HL-60 (cell line): ENCODE measurements around the gene FHDC1.

Experiments
- DNase-seq, 2 experiments: peaks; one replicate each; pipeline ENCODE4 v3.0.0-alpha.2; 2010 to 2020; ENCODE audit warnings: low read depth in 1 of 2, low spot score in 1 of 2
- H3K27ac ChIP-seq: fragments of 250-450 bp; sonication (Bioruptor Pico); replicated peaks from 2 replicates; pipeline ENCODE4 v1.5.1; 2020; ENCODE audit warnings: mild to moderate bottlenecking, moderate library complexity
- H3K27me3 ChIP-seq: fragments of 250-450 bp; sonication (Bioruptor Pico); 2 replicates; pipeline ENCODE4 v1.5.1; 2021; ENCODE audit warnings: mild to moderate bottlenecking, moderate library complexity; ENCODE audit not compliant: insufficient read depth, poor library complexity, severe bottlenecking
- H3K4me3 ChIP-seq: replicated peaks from 2 replicates; pipeline ENCODE4 v1.5.1; 2011; ENCODE audit warnings: mild to moderate bottlenecking, control low read depth, low read length; ENCODE audit not compliant: insufficient read depth
- CTCF ChIP-seq: IDR thresholded peaks from one replicate; pipeline ENCODE4 v1.5.1; 2011; ENCODE audit warnings: low read length, control low read depth, inconsistent platforms; ENCODE audit not compliant: insufficient read depth
- GABPA ChIP-seq: IDR thresholded peaks from 2 replicates; pipeline ENCODE4 v1.6.1; 2012; ENCODE audit warnings: low read depth
- POLR2AphosphoS5 ChIP-seq: IDR thresholded peaks from 2 replicates; pipeline ENCODE4 v1.6.1; 2012; ENCODE audit warnings: low read depth
- REST ChIP-seq: IDR thresholded peaks from 2 replicates; pipeline ENCODE4 v1.6.1; 2012; ENCODE audit warnings: low read depth; ENCODE audit not compliant: insufficient replicate concordance
- SPI1 ChIP-seq: IDR thresholded peaks from 2 replicates; pipeline ENCODE4 v1.6.1; 2012; ENCODE audit warnings: low read depth, mild to moderate bottlenecking, borderline replicate concordance

Gene FHDC1

GRCh38 chr4:153023692-153024394, 87.7 kb downstream of the FHDC1 start:
- no peaks in the 10 kb centered on the region for H3K27me3 ChIP-seq
- TF ChIP-seq GABPA (no peak), SPI1 (peak; percentile 88), REST (no peak)
- no peak overlapping the region for H3K4me3 ChIP-seq
- peak; percentile 47 to 71 for DNase-seq
- H3K27ac ChIP-seq: peak overlapping the region; percentile 53

- TF ChIP-seq REST: no peak
- TF ChIP-seq POLR2AphosphoS5: no peak
- no peak for TF ChIP-seq CTCF
- TF ChIP-seq SPI1: no peak
- no peak for TF ChIP-seq GABPA
- no peak for DNase-seq
- no peak overlapping the region for H3K4me3 ChIP-seq
- H3K27me3 ChIP-seq: no peaks in the 10 kb centered on the region
- H3K27ac ChIP-seq: peak overlapping the region; percentile 53; the same call in 1 of the 2 replicates
Observed at GRCh38 chr4:153024466-153024865, 88.3 kb downstream of the FHDC1 start.

- no peak overlapping the region for H3K4me3 ChIP-seq
- DNase-seq: no peak
- TF ChIP-seq POLR2AphosphoS5 (no peak), GABPA (no peak), SPI1 (no peak), REST (no peak)
- no peaks in the 10 kb centered on the region for H3K27me3 ChIP-seq
- no peak overlapping the region for H3K27ac ChIP-seq
Observed at GRCh38 chr4:153025406-153025805, 89.3 kb downstream of the FHDC1 start.

- Histone ChIP-seq H3K4me3 (no peak overlapping the region), H3K27me3 (no peaks in the 10 kb centered on the region), H3K27ac (peak overlapping the region; percentile 61)
- TF ChIP-seq GABPA: no peak
- TF ChIP-seq CTCF: no peak
- TF ChIP-seq REST: no peak
- TF ChIP-seq SPI1: no peak
- TF ChIP-seq POLR2AphosphoS5: no peak
- no peak for DNase-seq
Observed at GRCh38 chr4:153026591-153027346, 90.6 kb downstream of the FHDC1 start.
